Skin epidermis (tissue), 12 donors: ENCODE measurements around the gene CCL13.

Source experiments
- H3K27ac ChIP-seq, 21 experiments: fragments of 200-600 bp; sonication (generic) in 11 of 21; one replicate each; pipeline ENCODE4 v1.5.0; 2020; ENCODE audit warnings: mild to moderate bottlenecking in 3 of 21, inconsistent platforms in 2 of 21, moderate library complexity in 2 of 21
- H3K4me3 ChIP-seq, 7 experiments: fragments of 200-600 bp; sonication (generic) in 2 of 7; one replicate each; pipeline ENCODE4 v1.5.0; 2020; ENCODE audit warnings: inconsistent platforms in 2 of 7, mild to moderate bottlenecking in 2 of 7, moderate library complexity in 1 of 7

The CCL13 gene

DNA sequence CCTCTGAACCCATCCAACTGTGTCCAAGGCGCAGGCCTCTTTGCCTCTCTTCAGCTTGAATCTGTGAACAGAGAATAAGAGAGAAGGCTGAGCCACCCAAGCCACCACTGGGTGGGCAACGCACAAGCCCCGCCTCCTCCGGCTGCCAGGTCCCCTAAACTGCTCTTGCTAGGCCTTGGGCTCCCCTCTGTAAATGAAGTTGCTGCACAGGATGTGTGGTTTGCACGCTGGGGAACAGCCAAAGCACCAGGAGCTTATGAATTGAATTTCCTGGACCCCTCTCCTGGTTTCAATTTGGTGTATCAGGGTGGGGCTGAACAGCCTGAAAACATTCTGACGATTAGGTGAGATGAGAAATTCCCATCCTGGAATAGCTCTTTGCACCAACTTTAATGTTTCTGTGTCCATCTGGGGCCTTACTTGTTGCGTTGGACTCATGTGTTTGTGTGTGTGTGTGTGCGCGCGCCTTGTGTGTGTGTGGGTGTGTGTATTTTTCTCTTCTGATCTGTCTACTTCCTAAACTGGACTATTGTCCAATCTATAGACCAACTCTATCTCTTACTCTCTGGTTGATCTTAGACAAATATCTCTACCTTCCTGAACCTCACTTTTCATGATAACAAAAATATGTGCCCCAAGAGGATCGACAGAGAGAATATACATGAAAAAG is 4.5 kb downstream of the CCL13 start:
- H3K27ac ChIP-seq, result no peak overlapping the region

DNA sequence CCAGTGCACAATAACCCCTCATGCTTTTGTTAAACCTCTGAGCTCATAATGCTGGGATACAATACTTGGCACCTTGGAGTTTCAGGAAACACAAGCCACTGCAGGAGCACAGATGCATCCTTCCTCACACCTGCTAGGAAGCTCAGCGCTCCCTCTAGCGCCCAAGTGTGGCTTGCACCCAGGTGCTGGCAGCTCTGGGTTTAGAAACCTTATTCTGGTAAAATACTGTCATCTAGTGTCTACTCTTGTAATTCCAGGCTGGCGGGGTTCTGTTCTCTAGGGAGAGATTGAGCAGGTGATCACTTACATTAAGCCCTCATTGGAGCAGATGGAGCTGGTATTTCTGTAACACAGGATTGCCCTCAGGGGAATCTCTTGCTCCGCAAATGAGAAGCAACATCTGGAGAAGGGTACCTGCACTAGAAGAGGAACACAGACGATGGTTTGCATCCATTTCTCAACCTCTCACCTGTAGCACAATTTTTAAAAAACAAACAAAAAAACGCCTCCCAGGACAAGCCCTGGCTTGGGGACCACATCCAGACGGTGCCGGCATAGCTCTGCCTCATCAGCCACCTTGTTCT is 5.3 kb downstream of the CCL13 start:
- Histone ChIP-seq H3K27ac (no peak overlapping the region), H3K4me3 (no peak overlapping the region)

More for the DNA sequence above, 4.5 kb downstream of the CCL13 start:
- H3K4me3 ChIP-seq, result no peak overlapping the region

DNA sequence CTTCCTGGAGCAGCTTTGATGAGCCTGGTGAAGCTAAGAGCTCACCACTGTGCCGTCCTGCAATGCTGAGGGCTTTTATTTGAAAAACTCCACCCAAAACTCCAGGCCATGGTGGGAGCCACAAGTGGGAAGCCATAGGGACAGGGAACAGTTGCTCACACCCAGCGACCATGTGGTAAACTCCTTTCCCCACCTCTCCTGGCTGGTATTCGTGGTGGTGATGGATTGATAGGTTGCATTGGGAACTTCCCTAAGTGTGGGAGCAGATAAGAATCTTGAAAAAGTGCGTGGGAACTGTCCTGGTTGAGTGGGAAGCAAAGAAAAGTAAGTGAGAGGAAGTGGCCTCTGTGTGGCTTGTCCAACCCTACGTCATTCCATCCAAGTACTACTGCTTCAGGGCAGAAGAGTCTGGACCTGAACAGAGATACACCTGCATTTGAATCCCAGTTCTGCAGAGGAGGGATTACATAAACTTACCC is 6.9 kb downstream of the CCL13 start, which contains the start of gene CCL1:
TSS of gene CCL1 (minus strand) at position 51 of the 479 bp plus-strand sequence. CDS start 72 bp downstream, outside the sequence.
- Histone ChIP-seq H3K4me3 (no peak within 1 kb of the TSS), H3K27ac (no peak within 1 kb of the TSS)

DNA sequence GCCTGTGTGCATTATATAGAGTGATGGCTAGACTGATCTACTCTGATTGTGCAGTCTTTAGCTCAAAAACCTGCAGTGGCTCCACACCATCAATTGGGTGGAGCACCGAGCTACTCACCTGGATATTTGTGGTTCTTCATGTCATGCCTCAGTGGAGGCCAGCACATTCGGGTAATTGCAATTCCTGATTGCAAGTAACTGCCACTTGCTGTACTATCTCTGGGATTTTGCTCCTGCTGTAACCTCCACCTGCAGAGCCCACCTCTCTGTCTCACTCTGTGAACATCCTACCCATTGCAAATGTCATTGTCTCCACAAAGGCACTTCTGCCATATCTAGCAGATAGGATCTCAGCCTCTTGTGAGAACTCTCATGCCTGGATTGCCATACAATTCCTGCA is 8.5 kb downstream of the CCL13 start:
- H3K27ac ChIP-seq, result no peak overlapping the region
- no peak overlapping the region for H3K4me3 ChIP-seq

DNA sequence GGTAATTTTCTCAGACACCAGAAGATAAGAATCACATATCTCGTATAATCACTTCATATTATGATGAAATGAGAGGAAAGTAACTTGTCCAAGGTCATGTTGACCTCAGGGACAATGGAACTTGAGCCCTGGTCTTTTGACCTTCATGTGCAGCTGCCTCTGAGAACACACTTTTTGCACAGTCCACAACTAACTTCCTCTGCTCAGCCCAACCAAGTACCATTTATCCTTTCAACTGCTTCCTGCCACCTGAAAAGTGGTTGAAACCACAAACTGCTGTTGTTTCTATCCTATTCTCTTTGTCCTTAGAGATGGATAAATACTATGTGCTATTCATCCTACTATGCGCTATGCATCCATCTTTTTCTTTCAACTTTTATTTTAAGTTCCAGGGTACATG is 9.1 kb downstream of the CCL13 start:
- H3K4me3 ChIP-seq, result no peak overlapping the region
- H3K27ac ChIP-seq, result no peak overlapping the region

DNA sequence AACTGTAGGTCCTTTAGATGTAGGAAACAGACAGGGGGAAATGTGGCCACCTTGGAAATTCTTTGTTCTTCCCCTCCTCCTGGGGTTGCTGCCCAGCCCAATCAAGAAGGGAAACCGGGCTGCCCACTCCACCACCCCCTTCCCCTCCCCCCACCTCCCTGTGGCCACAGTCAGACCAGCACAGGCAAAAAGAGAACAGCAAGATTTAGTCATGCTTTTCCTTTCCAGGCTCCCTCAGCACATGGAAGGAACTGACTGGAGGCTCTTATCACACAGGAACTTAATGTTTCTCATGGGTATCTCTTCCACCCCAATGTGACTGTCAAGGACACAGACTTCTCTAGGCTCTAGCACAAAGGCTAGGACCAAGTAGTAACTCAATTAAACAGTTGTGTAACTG is 9.7 kb downstream of the CCL13 start:
- H3K4me3 ChIP-seq, result no peak overlapping the region
- H3K27ac ChIP-seq, result no peak overlapping the region

DNA sequence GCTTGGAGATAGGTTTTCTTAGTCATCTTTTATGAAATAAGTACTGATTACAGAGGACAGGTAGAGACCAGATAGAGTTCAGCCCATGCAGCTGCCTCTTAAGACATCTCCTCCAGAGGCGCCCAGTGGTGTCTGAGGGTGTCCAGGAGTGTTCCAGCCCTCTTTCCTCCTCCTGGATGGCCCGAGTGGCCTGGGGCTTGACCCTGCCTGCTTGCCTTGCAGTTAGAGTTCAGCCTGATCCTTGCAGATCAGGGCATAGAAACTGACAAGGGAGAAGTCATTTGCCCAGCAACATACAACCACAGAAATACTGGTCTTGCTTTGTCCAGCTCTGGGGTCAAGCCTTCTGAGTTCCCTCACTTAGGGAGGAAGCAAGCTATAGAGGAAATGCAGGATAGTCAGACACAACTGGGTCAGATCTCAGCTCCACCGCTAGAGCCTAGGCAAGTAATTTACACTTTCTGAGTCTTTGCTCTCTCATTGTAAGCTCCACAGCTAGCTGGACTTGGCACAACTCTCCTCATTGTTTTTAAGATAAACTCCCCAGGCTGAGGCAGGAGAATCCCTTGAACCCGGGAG is 10.3 kb downstream of the CCL13 start:
- Histone ChIP-seq H3K27ac (no peak overlapping the region), H3K4me3 (no peak overlapping the region)

DNA sequence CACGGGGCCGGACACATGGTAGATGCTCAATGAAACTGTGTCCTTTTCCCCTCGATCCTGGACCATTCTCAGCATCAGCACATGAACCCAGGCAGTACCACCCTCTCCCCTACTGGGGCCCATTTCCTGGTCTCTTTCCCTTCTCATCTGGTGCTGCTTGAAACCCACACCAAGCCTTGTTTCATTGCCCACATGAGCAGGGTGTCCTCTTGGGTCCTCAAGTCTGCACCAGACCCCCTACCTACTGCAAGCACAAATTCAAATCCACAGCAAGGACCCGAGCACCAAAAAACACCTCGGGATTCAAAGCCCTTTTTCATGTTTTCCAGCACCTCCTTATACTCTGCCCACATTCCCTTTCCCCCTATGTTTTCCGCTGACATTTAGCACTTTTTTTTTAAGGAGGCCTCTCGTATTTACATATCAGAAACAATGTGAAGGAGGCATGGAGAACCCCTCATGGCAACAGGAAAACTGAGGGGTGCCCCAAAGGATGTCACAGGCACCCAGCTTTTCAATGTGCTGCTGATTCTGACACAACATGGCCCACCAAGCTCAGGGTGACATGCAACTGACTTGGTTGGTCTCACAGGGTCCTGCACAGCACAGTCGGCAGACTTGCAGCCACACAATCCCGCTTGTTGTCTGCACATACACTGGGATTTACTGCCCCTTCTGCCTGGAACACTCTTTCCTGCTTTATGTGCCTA is 11.4 kb downstream of the CCL13 start:
- Histone ChIP-seq H3K27ac (no peak overlapping the region), H3K4me3 (no peak overlapping the region)

DNA sequence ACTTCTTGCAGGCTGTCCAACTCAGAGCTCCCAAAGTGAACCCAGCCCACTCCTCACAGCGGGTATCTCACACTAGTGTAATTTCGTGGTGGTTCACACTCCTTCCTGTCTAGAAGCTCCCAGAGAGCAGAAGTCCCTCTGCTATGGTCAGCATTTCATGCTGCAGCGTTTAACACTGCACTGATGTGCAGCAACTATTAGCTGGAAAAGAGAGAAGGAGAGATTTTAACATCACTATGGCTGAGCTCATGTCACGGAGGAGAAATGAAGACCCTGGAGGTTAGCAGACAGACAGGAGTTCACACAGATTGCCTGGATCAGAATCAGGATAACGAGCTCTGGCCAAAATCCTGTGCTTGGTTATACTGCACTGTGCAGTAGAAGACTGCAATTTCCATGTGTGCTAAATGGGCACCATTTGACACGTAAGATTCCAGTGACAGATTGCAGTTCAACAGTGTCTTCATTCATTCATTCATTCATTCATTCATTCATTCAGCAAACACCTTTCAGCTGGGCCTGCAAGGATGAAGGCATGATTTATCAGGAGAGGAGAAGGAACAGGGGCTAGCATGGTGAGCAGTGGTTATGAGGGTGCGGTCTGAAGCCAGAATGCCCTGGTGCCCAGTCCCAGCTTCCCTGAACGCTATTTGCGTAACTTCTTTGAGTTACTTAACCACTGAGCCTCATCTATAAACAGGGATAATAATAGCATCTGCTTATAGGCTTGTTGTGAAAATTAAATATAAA is 12.1 kb downstream of the CCL13 start:
- Histone ChIP-seq H3K4me3 (no peak overlapping the region), H3K27ac (no peak overlapping the region)

DNA sequence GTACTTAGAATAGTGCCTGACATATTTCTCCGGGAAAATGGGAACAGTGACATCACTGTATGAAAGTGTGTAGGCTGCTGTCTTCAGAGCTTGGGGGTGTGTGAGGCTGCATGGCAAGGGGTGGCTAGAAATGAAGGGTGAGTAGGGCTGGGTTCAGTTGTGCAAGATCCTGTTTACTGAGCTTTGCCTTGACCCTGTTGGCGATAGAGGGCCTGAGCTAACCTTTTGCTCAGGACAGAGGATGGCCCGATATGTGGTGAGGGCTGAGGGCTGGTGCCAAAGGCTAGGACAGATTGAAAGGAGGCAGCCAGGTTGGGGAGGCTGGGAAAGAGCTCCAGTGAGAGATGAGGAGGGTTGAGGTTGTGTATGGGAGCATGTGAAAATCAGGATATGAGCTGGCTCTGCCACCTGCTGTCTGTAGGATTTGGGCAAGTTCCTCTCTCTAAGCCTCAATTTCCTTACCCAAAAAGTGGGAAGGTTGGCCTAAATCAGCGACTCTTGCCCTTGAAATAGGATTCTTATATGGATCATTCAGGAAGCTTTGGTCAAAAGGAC is 12.7 kb downstream of the CCL13 start:
- Histone ChIP-seq H3K4me3 (no peak overlapping the region), H3K27ac (no peak overlapping the region)

DNA sequence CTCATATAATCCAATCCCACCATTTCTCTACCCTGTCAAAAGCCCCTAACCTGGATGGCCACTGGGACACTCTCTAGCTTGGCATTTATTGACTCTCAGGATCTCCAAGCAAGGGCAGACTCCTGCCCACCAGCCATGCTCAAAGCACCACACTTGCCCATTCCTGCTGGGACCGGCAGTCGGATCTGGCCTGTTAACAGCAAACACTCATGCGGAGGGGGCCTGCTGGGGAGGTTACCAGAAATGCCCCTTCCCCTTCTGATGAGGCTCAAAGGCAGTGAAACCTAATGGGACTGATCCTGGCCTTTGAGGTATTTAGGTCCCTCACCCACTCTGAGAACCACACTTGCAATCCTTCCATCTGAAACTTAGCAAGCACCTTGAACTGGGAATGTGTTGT is 13.3 kb downstream of the CCL13 start:
- no peak overlapping the region for H3K27ac ChIP-seq

DNA sequence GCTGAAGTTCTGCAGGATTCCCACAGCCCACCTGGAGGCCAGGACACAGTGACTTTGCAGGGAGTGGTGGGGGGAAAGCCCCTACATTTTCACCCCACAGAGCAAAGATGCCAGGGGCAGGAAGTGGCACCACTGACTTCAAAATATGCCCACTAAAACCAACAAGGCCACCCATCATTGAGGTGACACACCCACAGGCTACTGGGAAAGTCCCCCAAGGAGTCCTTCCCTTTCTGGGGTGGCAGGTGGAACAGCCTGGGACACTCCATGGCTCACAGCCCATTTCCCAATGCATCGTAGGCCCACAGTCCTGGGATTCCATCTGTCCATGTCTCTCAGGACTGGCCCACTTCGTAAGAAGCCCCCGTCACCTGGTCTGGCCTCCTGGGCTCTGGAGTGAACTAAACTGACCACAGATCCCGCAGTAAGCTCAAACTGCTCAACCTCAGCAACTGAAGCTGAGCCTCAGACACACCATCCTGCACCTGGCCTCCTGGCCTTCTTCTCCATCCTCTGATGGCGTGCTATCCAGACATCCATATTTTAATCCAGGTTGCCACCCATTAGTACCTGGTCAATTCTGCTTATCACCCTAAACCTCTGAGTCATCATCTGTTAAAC is 14.2 kb downstream of the CCL13 start:
- Histone ChIP-seq H3K4me3 (no peak overlapping the region), H3K27ac (no peak overlapping the region)

More for the DNA sequence above, 13.3 kb downstream of the CCL13 start:
- H3K4me3 ChIP-seq, result no peak overlapping the region

DNA sequence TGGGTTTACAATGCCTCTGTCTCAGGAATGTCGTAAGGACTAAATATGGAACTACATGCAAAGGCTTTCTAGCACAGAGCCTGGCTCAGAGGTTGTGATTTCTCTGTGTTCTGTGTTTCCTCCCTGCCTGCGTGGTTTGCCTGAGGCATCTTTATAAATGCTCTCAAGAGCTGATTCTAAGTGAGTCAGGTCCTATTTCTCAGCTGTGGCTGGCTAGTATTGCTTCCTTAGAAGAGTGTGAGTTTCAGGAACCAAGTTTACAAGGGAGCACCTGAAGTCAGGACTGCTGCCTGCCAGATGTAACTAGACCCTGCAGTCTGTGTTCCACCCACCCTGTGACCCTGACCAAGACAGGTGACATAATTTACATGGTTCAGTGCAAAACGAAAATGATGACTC is 14.7 kb downstream of the CCL13 start:
- Histone ChIP-seq H3K4me3 (no peak overlapping the region), H3K27ac (no peak overlapping the region)

DNA sequence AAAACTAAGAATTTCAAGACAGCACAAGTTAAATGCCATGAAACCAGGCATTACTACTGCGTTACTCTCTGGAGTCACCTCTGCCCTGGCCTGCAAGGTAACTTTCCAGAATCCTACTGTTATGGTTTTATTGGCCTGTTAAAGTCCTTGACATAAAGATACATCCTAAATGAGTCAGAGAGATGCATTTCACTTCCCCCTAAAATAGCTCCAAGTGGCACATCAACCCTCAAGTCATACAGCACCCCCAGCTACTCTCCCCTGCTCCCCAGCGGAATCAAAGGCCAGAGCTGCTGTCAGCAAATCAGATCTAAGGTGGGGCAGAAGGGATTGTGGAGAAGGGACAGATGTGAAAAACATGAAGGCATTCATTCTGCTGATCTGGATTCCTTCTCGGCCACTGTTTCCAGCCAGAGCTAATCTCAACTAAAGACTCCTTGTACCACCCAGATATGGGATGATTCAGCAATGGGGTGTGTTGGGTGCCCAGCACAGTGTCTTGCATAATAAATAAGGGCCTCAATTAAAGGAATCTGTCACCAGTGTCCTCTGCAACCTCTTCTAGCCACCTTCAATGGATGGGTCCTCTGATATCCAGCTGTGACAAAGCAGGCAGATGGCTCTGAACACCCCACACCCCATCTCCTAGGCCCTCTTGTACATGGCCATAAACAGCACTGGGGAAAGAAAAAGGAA is 15.3 kb downstream of the CCL13 start:
- Histone ChIP-seq H3K27ac (no peak overlapping the region), H3K4me3 (no peak overlapping the region)

DNA sequence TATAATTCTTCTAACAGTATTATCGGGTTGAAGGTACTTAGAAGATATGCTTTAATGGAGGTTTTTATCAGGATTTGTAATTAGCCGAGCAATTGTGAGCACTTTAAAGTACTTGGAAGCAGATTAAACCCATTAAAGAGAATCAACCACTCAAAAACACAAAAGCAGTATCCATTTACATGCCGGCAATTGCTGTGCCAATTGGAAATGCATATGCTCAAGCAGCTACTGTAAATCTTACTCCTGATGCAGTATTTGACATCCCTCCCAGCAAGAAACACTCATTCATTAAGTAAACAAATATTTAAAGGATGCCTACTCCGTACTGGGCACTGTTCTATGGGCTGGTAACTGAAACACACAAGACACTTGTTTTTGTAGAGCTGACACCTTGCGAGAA is 18.2 kb downstream of the CCL13 start:
- no peak overlapping the region for H3K4me3 ChIP-seq

DNA sequence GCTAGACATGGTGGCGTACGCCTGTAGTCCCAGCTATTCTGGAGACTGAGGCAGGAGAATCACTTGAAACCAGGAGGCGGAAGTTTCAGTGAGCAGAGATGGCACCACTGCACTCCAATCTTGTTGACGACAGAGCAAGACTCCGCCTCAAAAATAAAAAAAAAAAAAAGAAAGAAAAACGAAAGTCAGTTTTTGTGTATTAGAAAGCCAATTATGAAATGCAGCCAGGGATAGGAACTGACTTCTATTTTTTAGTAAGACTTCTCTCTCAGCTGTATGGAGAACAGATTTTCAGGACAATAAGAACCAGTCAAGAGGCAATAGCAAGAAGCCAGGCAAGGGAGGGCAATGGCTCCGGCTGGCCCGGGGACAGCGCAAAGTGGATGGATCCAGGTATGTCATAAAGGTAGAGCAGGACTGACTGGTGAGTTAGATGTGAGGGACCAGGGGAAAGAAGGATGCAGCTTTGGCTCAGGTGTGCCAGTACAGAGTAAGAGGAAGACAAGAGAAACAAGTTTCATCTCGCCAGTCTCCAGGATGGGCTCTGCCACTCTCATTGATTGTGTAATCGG is 19.2 kb downstream of the CCL13 start:
- Histone ChIP-seq H3K4me3 (no peak overlapping the region), H3K27ac (no peak overlapping the region)

More for the DNA sequence above, 18.2 kb downstream of the CCL13 start:
- no peak overlapping the region for H3K27ac ChIP-seq

DNA sequence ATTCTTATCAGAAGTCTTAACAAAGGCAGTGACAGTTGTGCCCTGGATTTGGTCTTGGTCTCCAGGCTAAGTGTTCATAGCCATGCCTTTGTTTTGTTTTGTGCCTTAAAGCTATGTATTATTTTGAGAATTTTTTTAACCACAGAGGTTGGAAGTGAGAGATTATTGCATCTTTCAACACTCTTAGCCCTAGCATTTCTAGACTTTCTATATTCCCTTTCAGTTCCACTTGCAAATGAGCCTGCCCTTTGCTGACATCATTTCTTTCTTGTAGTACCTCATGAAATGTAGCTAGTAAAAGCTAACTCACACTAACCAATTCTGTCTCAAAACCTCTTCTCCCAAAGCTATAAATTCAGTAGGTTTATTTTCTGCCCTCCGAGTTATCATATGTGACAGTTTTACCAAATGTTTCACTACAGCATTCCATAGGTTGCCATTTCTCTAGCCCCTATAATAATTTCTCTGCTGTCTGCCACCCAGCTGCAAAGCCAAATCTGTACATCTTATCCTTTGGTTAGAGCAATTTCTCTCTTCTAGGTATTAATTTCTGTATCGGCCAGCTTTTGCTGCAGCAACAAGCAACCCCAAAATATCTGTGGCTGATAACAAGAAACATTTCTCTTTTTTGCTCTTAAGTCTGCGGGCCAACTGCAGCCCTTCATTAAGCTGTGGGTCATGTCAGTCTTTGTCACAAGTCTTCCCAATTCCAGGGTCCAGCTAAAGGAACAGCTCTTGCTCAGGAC is 21.0 kb downstream of the CCL13 start:
- no peak overlapping the region for H3K4me3 ChIP-seq
- H3K27ac ChIP-seq, result no peak overlapping the region
